LoVo (cell line): Measurements from ENCODE around the gene PLCD3.

Experiments used
- DNase-seq: peaks from one replicate; pipeline ENCODE4 v3.0.0-alpha.2; 2016; ENCODE audit warnings: low spot score

The PLCD3 gene

GRCh38 chr17:45067637-45068036, 64.7 kb downstream of the PLCD3 start:
- no peak for DNase-seq

- DNase-seq = no peak
These were observed 69.1 kb downstream of the PLCD3 start for GRCh38 chr17:45063198-45063597.

GRCh38 chr17:45061606-45062205, 70.6 kb downstream of the PLCD3 start:
- no peak for DNase-seq

- DNase-seq = peak; percentile 99
These were observed 71.3 kb downstream of the PLCD3 start, which contains the start of gene NMT1 for GRCh38 chr17:45060797-45061605. TSS of gene NMT1 (plus strand) at chr17:45061317. CDS start at chr17:45061330, 13 bp downstream.

- DNase-seq = no peak
These were observed 71.9 kb downstream of the PLCD3 start for GRCh38 chr17:45060382-45060796.
